GM12864 (cell line): ENCODE measurements around the gene CDH23.
A peak's percentile ranks its signal among the peaks of the same experiment; 100 is the strongest.

Experiments
- DNase-seq: peaks from one replicate; pipeline ENCODE4 v3.0.0-alpha.2; 2011; ENCODE audit warnings: low read depth
- H3K4me3 ChIP-seq: 2 replicates; pipeline ENCODE4 v1.5.1; 2011; ENCODE audit warnings: mild to moderate bottlenecking, low read depth, low read length, control low read depth
- TF ChIP-seq, protein P1 (sequence below): IDR thresholded peaks from 2 replicates; pipeline ENCODE4 v1.5.1; 2011; ENCODE audit warnings: low read depth, mild to moderate bottlenecking, moderate library complexity, low read length, control low read depth, inconsistent platforms; ENCODE audit errors: missing control alignments

CDH23 gene

DNA sequence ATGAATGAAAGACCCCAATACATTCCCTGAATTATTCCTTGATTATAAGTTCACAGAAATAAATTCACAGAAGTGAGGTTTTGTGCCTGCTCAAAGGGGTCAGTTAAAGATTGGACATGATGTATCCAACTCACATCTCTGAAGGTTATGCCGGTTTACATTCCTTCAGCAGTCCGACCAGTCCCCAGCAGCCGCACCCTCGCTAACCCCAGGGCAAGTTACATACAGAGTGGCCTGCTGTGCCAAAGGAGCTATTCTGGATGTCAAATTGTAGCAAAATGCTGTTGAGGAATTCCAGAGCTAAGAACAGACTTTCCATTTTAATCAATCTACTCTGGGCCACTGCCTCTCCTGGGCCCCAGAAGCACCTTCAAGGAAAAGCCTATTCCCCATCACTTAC, 434.0 kb downstream of the CDH23 start:
- no peak overlapping the region for H3K4me3 ChIP-seq
- DNase-seq = no peak
- TF ChIP-seq, protein P1, sequence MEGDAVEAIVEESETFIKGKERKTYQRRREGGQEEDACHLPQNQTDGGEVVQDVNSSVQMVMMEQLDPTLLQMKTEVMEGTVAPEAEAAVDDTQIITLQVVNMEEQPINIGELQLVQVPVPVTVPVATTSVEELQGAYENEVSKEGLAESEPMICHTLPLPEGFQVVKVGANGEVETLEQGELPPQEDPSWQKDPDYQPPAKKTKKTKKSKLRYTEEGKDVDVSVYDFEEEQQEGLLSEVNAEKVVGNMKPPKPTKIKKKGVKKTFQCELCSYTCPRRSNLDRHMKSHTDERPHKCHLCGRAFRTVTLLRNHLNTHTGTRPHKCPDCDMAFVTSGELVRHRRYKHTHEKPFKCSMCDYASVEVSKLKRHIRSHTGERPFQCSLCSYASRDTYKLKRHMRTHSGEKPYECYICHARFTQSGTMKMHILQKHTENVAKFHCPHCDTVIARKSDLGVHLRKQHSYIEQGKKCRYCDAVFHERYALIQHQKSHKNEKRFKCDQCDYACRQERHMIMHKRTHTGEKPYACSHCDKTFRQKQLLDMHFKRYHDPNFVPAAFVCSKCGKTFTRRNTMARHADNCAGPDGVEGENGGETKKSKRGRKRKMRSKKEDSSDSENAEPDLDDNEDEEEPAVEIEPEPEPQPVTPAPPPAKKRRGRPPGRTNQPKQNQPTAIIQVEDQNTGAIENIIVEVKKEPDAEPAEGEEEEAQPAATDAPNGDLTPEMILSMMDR = no peak

DNA sequence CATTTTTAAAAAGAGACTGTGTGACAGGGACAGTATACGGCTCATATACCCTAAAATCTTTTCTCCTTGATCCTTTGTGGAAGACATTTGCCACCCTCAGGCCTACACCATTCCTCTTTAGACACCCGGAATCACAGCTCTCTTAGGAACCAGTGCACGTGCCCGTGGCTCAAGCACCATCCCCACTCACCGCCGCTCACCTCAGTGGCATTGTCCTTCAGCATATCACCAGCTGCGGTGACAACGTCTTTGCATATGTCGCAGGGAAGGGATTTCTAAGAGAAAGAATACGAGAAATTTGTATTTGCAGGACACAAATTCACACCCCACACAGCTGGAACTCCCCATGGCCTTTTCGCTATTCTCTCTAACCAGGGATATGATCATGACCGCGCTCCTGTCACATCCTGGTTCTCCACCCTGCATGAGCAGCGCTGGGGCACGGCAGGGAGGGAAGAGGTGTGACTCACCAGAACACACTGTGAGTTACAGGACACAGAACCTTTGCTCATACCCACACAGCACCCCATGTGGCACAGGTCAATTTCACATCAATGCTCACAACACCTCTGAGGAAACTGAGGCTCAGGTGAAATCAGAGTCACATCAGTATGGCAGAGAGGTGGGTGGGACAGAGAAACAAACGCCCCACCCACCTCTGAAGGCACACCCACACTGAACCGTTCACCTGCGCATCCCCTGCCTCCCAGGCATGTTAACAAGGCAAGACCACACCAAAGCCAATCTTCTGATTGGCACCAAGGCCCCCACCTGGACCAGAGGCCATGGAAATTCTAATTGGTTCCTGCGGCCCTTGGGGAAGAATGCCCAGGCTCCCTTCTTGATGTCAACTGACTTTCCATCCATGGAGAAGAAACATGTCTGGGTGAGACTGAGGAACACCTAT, 435.2 kb downstream of the CDH23 start:
- TF ChIP-seq, protein P1 = no peak
- no peak for DNase-seq
- no peak overlapping the region for H3K4me3 ChIP-seq

DNA sequence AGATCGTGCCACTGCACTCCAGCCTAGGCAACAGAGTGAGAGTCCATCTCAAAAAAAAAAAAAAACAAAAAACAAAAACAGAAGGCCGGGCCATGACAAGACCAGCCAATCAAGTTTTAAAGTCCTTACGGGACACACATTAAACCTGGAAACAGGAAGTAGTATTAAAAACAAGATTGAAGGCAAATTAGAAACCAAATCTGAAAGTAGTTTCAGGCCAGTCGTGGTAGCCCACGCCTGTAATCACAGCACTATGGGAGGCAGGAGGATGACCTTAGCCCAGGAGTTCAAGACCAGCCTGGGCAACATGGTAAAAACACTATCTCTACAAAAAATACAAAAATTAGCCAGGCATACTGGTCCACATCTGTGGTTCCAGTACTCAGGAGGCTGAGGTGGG, 436.2 kb downstream of the CDH23 start:
- DNase-seq = no peak
- TF ChIP-seq, protein P1 = no peak
- no peak overlapping the region for H3K4me3 ChIP-seq

DNA sequence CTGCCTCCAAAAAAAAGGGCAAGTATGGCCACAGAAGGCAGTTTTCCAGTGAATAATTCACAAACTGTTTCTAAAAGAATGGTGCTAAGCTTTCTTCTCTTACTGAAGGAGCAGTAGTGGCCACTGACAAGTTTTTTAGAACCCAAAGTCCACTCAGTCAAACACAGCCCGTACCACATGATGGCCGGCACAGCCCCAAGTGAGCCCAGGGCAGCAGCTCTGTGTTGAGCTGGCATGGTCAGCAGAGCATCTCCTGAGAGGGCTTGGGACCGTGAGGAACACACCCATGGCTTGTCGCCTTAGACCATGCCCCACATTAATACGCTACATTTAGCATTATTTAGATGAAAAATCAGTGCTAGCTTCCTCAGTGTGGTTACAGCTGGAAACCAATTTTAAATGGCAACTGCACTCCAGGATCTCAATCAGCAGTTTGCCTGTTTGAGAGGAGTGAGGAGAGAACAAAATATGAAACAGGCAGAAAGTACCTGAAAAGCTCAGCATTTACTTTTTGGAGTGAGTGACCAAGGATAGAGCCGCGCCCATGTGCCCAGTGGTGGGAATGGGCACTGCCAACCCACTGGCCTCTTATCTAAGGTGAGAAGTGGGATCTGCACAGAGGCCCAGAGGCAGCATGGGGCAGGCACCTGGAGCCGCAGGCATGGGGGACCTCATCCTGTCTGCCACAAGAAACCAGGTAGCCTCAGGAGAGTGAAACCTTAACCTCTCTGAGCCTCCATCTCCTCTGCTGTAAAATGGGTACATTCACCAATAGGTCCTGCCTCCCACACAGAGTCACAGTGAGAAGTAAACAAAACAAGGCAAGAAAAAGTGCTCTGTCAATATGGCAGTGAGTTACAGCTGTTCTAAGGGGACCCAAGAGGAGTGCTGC, 437.0 kb downstream of the CDH23 start:
- TF ChIP-seq, protein P1 = no peak

DNA sequence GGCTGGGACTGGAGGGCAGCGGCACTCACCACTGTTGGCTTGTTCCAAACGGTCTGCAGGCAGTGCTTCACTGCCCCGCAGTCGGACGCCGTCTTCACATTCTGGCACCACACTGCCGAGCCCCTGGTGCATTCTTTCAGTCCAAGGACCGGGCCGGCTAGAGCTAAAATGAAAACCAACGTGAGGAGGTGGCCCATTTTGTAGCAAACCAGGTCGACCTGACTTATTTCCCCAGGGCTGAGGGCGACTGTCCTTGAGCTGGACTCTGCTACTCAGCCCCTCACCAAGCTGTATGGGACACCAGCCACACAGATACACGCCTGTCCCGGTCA, 437.6 kb downstream of the CDH23 start:
- TF ChIP-seq, protein P1 = no peak
- no peak for DNase-seq
- no peak overlapping the region for H3K4me3 ChIP-seq

More for the DNA sequence above, 437.0 kb downstream of the CDH23 start:
- no peak for DNase-seq
- H3K4me3 ChIP-seq = no peak overlapping the region

DNA sequence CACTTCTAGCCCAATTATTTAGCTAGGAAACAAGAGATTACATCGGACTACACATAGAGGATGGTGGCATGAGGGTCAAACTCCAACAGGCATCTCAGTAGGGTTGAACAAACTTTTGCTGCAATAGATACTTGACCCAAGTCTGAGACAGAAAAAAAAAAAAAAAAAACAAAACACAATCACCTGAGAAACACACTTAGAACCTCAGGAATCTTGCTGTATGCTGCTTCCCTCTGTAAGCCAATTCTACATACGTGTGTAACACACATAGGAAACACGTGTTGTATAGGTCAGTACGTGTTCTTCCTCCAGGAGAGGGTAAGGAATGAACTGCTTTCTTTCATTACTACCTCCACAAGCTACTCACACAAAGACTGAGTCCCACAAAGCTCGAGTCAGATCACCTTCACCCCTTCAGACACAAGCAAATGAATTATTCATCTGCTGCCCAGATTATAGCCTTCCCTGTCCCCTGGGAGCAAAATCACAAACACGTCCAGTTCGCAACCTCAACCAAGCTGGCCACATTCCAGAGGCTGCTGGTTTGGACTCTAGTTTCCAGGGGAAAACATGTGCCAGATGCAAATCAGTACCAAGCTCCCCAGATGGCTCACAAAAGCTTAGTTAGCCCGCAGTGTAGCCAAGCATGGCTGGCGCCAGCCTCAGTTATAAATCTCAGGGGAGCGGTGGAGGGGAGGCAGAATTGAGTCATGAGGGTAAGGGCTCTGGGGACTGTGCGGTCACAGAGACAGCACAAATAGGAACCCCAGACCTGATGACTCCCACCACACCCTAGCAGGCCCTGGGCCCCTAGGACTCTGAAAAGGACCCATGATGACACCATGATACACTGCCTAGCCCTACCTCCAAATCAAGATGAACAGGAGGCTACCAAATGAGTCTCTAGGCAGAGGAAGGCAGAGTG, 439.2 kb downstream of the CDH23 start:
- TF ChIP-seq, protein P1 = no peak
- DNase-seq = peak; percentile 90
- H3K4me3 ChIP-seq = peak overlapping the region; percentile 34
